ENCODE results near the gene UBR4.

Gene UBR4

GRCh38 chr1:19061798-19062197 is 148.3 kb downstream of the UBR4 start:
- no peak for DNase-seq (ENCODE audit: extremely low read depth, low read depth)
- H3K4me3 ChIP-seq (replicated peaks; ENCODE audit: low read depth, low read length) = no peak overlapping the region
- no peak for TF ChIP-seq CTCF (IDR thresholded peaks at IDR 0.05; ENCODE audit: low read depth, low read length, missing control alignments)

GRCh38 chr1:19061343-19061742 is 148.7 kb downstream of the UBR4 start:
- TF ChIP-seq CTCF (IDR thresholded peaks at IDR 0.05; ENCODE audit: low read depth, low read length, missing control alignments) = no peak
- no peak overlapping the region for H3K4me3 ChIP-seq (replicated peaks; ENCODE audit: low read depth, low read length)
- no peak for DNase-seq (ENCODE audit: extremely low read depth, low read depth)

- TF ChIP-seq CTCF (IDR thresholded peaks at IDR 0.05; ENCODE audit: low read depth, low read length, missing control alignments) = no peak
- H3K4me3 ChIP-seq (replicated peaks; ENCODE audit: low read depth, low read length) = no peak overlapping the region
- no peak for DNase-seq (ENCODE audit: extremely low read depth, low read depth)
These were observed 150.3 kb downstream of the UBR4 start for GRCh38 chr1:19059773-19060172.

- no peak for TF ChIP-seq CTCF (IDR thresholded peaks at IDR 0.05; ENCODE audit: low read depth, low read length, missing control alignments)
- no peak for DNase-seq (ENCODE audit: extremely low read depth, low read depth)
- H3K4me3 ChIP-seq (replicated peaks; ENCODE audit: low read depth, low read length) = no peak overlapping the region
These were observed 151.6 kb downstream of the UBR4 start for GRCh38 chr1:19058476-19058797.

GRCh38 chr1:19057784-19058475 is 152.1 kb downstream of the UBR4 start:
- DNase-seq (ENCODE audit: extremely low read depth, low read depth) = no peak
- no peak for TF ChIP-seq CTCF (IDR thresholded peaks at IDR 0.05; ENCODE audit: low read depth, low read length, missing control alignments)

GRCh38 chr1:19057182-19057779 is 152.8 kb downstream of the UBR4 start:
- no peak overlapping the region for H3K4me3 ChIP-seq (replicated peaks; ENCODE audit: low read depth, low read length)
- no peak for DNase-seq (ENCODE audit: extremely low read depth, low read depth)
- no peak for TF ChIP-seq CTCF (IDR thresholded peaks at IDR 0.05; ENCODE audit: low read depth, low read length, missing control alignments)

More at GRCh38 chr1:19057784-19058475, 152.1 kb downstream of the UBR4 start:
- no peak overlapping the region for H3K4me3 ChIP-seq (replicated peaks; ENCODE audit: low read depth, low read length)
